CD4-positive, alpha-beta T cell treated with Interleukin-6 at 100 ng/mL for 8 hours (primary cell): ENCODE data around the gene KCNQ5.
"Not testable (repeated sequence)": the region's sequence is repeated elsewhere in the genome, so short reads cannot be mapped to it uniquely, and the experiment has no call there.

Experiments
- DNase-seq: peaks from one replicate; pipeline ENCODE4 v3.0.0-alpha.2; 2020; ENCODE audit warnings: mixed read lengths, low spot score

Gene KCNQ5

DNA sequence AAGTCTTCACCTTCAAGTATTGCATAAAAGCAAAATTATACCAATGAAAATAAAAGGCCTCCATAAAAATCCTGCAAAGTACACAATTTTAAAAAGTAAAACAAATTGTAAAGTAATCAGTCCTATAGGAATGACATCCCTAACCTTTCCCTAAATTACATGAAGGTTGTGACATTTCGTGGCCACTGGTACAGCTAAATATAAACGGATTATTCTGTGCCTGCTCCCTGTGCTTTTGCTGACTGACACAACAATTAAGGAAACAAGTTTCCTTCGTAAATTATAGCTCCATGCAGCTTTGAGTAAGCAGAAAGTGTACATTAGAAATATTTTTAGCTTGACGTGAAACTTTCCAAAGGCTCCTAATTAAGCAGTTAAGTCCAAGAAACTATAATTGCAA, 222.8 kb downstream of the KCNQ5 start:
- no peak for DNase-seq

DNA sequence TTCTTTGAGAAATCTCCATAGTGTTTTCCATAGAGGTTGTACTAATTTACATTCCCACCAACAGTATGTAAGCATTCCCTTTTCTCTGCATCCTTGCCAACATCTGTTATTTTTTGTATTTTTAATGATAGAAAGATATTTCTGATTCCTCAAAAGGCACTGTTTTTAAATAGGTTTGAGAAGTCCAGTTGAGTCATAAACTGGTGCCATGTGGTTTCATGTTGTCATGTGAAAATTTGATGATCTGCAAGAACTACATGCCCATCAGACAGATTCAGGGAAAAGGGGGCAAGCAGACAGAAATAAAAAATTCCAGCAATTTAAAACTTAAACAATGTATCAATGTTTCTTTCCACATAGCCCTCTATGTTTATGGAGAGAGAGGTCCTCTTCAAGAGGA, 227.5 kb downstream of the KCNQ5 start:
- DNase-seq, result no peak

- DNase-seq, result no peak
Measured at GRCh38 chr6:72850040-72850439, 228.2 kb downstream of the KCNQ5 start.

DNA sequence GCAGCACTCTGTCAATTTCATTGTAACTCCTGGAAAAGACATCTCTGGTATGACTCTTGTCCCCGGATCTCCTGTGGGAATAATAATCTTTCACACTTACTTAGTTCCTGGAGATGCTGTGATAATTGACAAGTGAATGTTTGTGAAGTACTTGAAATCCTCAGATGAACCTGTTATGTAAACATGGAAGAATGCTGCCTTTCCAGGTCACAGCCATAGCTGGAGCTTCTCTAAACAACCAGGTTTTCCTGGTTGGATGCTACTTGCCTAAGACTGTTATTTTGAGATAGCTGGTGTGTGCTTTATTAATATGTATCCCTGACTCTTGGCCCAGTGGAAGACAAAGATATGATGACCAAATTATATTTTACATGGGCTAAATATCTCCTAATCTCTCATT, 228.6 kb downstream of the KCNQ5 start:
- DNase-seq, result no peak

DNA sequence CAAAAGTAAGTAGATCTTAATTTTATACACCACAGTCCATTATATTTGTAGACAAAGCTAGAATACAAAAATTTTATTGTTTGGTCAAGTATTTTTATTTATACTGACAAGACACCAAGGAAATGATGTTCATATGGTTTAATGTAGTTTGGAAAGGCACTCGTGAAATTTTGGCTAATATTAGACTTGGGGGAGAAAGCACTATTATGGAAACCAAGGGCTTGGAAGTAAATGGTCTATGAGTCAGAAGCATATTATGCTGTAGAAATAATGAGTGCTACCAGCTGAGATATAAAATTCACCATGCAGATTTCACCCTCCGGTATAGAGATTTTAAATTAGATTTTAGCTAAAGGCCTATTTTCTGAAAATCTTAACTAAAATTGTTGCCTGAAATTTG, 233.6 kb downstream of the KCNQ5 start:
- DNase-seq, result no peak

GRCh38 chr6:72856801-72857200, 234.9 kb downstream of the KCNQ5 start:
- DNase-seq, result no peak

GRCh38 chr6:72857791-72858585, 236.1 kb downstream of the KCNQ5 start:
- no peak for DNase-seq

GRCh38 chr6:72861059-72861458, 239.2 kb downstream of the KCNQ5 start:
- no peak for DNase-seq

- DNase-seq, result no peak
Measured at GRCh38 chr6:72861935-72862432, 240.1 kb downstream of the KCNQ5 start.

- DNase-seq, result no peak
Measured at GRCh38 chr6:72863131-72863530, 241.3 kb downstream of the KCNQ5 start.

DNA sequence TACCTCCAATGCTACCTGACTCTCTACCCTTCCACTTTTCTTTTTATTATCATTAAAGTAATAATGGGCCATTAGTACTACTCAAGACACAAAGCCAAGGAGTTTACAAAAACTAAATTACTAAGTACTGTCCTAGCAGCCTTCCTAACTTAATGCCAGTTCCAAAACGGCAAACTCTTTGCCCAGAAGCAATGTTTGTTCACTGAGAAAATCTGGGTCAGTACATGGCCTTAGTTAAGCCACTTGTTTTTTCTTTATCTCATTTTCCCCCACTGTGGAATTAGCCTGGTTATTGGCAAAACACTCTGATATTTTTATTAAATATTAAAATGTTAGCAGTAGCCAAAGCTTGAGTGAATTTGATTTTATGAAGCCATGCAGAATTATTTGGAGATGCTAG, 242.4 kb downstream of the KCNQ5 start:
- no peak for DNase-seq

- no peak for DNase-seq
Measured at GRCh38 chr6:72864799-72865198, 242.9 kb downstream of the KCNQ5 start.

- no peak for DNase-seq
Measured at GRCh38 chr6:72865467-72865866, 243.6 kb downstream of the KCNQ5 start.

DNA sequence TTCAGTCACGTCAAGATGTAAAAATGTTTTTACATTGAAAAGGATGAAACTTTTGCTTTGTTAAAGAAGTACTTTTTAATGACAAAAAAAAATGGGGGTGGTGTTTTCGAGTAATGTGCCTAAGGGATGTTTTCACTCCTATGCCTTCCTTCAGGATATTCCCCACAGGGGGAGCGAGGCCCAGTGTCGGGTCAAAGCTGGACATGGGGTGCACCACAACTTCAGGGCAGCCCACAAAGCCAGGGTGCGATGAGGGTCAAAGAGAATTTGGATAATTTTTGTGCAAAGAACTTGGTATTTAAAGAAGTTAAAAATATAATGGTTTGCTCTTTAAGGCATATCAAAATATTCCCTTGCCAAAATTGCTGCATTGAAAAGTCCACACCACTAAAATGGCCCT, 247.8 kb downstream of the KCNQ5 start:
- DNase-seq, result no peak

- no peak for DNase-seq
Measured at GRCh38 chr6:72873433-72873832, 251.6 kb downstream of the KCNQ5 start.

- no peak for DNase-seq
Measured at GRCh38 chr6:72876256-72876655, 254.4 kb downstream of the KCNQ5 start.

GRCh38 chr6:72886170-72886569, 264.3 kb downstream of the KCNQ5 start:
- DNase-seq, result no peak

DNA sequence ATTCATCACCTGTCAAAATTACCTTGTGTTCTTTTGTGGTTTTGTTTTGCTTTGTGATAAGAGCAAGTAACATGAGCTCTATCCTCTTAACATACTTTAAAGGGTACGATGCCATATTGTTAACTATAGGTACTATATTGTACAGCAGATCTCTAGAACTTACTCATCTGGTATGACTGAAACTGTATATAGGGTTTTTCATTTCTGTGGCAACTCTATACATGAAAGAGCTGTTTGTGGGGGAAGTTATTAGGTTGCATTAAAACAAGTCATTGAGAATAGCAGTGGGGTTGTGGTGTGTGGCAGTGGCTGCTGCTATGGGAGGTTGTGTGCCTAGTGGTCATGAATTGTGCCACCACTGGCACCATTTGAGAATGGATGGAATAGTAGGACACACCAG, 268.4 kb downstream of the KCNQ5 start:
- DNase-seq, result no peak

- DNase-seq, result no peak
Measured at GRCh38 chr6:72890671-72891070, 268.8 kb downstream of the KCNQ5 start.

- DNase-seq, result no peak
Measured at GRCh38 chr6:72892901-72893300, 271.0 kb downstream of the KCNQ5 start.

- DNase-seq, result no peak
Measured at GRCh38 chr6:72894091-72894490, 272.2 kb downstream of the KCNQ5 start.

- not testable (repeated sequence) for DNase-seq
Measured at GRCh38 chr6:72898313-72898712, 276.4 kb downstream of the KCNQ5 start.

DNA sequence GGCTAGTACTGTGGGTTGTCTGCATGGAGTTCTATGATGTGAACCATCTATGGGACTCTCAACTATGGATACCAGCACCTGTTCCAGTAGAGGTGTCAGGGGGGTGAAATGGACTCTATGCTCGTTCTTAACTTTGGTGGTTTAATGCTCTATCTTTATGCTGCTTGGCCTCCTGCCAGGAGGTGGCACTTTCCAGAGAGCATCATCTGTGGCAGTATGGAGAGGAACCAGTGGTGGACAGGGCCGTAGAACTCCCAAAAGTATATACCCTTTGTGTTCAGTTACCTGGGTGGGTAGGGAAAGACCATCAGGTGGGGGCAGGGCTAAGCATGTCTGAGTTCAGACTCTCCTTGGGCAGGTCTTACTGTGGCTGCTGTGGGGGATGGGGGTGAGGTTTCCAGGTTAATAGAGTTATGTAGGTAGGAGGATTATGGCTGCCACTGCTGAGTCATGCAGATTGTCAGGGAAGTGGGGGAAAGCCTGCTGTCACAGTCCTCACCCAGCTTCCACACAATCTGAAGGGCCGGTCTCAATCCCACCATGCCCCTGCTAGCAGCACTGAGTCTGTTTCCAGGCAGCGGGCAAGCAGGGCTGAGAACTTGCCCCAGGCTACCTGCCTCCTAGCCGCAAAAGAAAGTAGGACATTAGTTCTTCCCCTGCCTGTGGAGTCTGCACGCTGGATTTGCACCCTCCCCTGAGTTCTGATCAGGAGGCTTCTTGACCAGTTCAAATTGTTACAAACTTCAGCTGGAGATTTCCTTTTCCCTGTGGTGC, 284.0 kb downstream of the KCNQ5 start:
- DNase-seq, result no peak
